ENCODE results near the gene GRK1.

- TF ChIP-seq POLR2A (IDR thresholded peaks at IDR 0.05; ENCODE audit: low read length) (no peak), GATA1 (IDR thresholded peaks at IDR 0.05; ENCODE audit: low read depth, low read length) (no peak)
Observed at GRCh38 chr13:113630804-113631203, 36.2 kb upstream of the GRK1 start.

Data from erythroblast (primary cell).